H1 (cell line): ENCODE measurements around the gene RARRES2. TPM values are rescaled to one million over a fixed set of nuclear protein-coding genes. Genes with fewer than 3 reads are reported as not detected.
"Not testable (repeated sequence)": the region's sequence is repeated elsewhere in the genome, so short reads cannot be mapped to it uniquely, and the experiment has no call there.

Source experiments
- CTCF ChIA-PET: fragments of 300-600 bp; sonication (Branson Sonifier 250); formaldehyde crosslinking; loops from one replicate; lab custom pipeline; 2021; ENCODE audit not compliant: partially characterized antibody; lab: Charles Lee
- POLR2A ChIA-PET: fragments of 300-600 bp; sonication (Branson Sonifier 250); formaldehyde crosslinking; loops from one replicate; lab custom pipeline; 2021; ENCODE audit warnings: inconsistent platforms; ENCODE audit not compliant: partially characterized antibody; lab: Charles Lee
- DNase-seq, 2 experiments: peaks; one replicate each; pipeline versions ENCODE4 v3.0.0 to v3.0.0-alpha.2; 2010 to 2022; ENCODE audit warnings: low spot score in 2 of 2, low read depth in 1 of 2, mixed read lengths in 1 of 2
- FAIRE-seq: peaks from 2 replicates; lab custom pipeline; 2011; peaks lifted over from hg19 to GRCh38; lab: Jason Lieb, UNC
- H2AFZ ChIP-seq: 2 replicates; pipeline ENCODE4 v1.8.1; 2012; ENCODE audit warnings: low read length, inconsistent platforms
- H2AK5ac ChIP-seq: 2 replicates; pipeline ENCODE4 v1.6.1; 2013; ENCODE audit warnings: low read depth, low read length
- H2BK120ac ChIP-seq: replicated peaks from 2 replicates; pipeline ENCODE3; 2013; ENCODE audit warnings: low read depth, low read length, inconsistent platforms
- H2BK12ac ChIP-seq: 2 replicates; pipeline ENCODE4 v1.6.1; 2013; ENCODE audit warnings: low read depth, low read length
- H2BK15ac ChIP-seq: 2 replicates; pipeline ENCODE4 v1.6.1; 2013; ENCODE audit warnings: low read length
- H2BK20ac ChIP-seq: 2 replicates; pipeline ENCODE4 v1.6.1; 2013; ENCODE audit warnings: low read length
- H2BK5ac ChIP-seq: 2 replicates; pipeline ENCODE4 v1.6.1; 2013; ENCODE audit warnings: low read depth, low read length
- H3K14ac ChIP-seq: 2 replicates; pipeline ENCODE4 v1.6.1; 2013; ENCODE audit warnings: inconsistent platforms; ENCODE audit not compliant: insufficient read length
- H3K18ac ChIP-seq: 2 replicates; pipeline ENCODE4 v1.6.1; 2013; ENCODE audit warnings: low read length; ENCODE audit errors: extremely low read depth
- H3K23ac ChIP-seq: 2 replicates; pipeline ENCODE4 v1.6.1; 2013; ENCODE audit warnings: inconsistent platforms; ENCODE audit not compliant: insufficient read length
- H3K23me2 ChIP-seq: 2 replicates; pipeline ENCODE4 v1.6.1; 2013; ENCODE audit warnings: low read depth, low read length
- H3K27ac ChIP-seq: 2 replicates; pipeline ENCODE4 v1.6.1; 2011; ENCODE audit warnings: low read depth, low read length, inconsistent platforms
- H3K27me3 ChIP-seq, 4 experiments: replicated peaks in 1 of 4; 1 replicate in 1 of 4; 2 replicates in 3 of 4; pipeline versions ENCODE4 v1.6.1 to v1.8.1; 2011 to 2013; ENCODE audit warnings: low read length in 3 of 4, mild to moderate bottlenecking in 3 of 4, inconsistent platforms in 2 of 4, mixed read lengths in 2 of 4, moderate library complexity in 1 of 4; ENCODE audit not compliant: control insufficient read depth in 3 of 4, insufficient read depth in 3 of 4; ENCODE audit errors: extremely low read depth in 1 of 4
- H3K36me3 ChIP-seq, 4 experiments: 2 replicates each; pipeline versions ENCODE4 v1.6.1 to v1.8.1; 2011 to 2013; ENCODE audit warnings: mild to moderate bottlenecking in 4 of 4, low read length in 3 of 4, moderate library complexity in 2 of 4, control low read depth in 1 of 4, inconsistent platforms in 1 of 4; ENCODE audit not compliant: insufficient read depth in 4 of 4, control insufficient read depth in 2 of 4
- H3K4ac ChIP-seq: replicated peaks from 2 replicates; pipeline ENCODE3; 2013; ENCODE audit warnings: low read length, low read depth, mixed read lengths, inconsistent platforms; ENCODE audit not compliant: insufficient read length
- H3K4me1 ChIP-seq, 4 experiments: replicated peaks in 1 of 4; 1 replicate in 1 of 4; 2 replicates in 3 of 4; pipeline versions ENCODE4 v1.6.1 to v1.8.1; 2011 to 2013; ENCODE audit warnings: low read length in 3 of 4, inconsistent platforms in 2 of 4, mixed read lengths in 1 of 4; ENCODE audit not compliant: insufficient read depth in 4 of 4, control insufficient read depth in 3 of 4
- H3K4me2 ChIP-seq, 2 experiments: 2 replicates each; pipeline versions ENCODE4 v1.6.1 to v1.8.1; 2011 to 2013; ENCODE audit warnings: low read depth in 2 of 2, low read length in 2 of 2, control low read depth in 1 of 2, inconsistent platforms in 1 of 2, mild to moderate bottlenecking in 1 of 2; ENCODE audit not compliant: insufficient read depth in 1 of 2
- H3K4me3 ChIP-seq, 4 experiments: fragments of 200-600, 300-600 bp in 1 of 4; sonication (generic), shearing (Covaris generic), sonication (Bioruptor Twin) in 1 of 4; 2 replicates each; pipeline versions ENCODE4 v1.5.1 to v1.8.1; 2011 to 2016; ENCODE audit warnings: low read length in 4 of 4, low read depth in 3 of 4, control low read depth in 2 of 4, inconsistent platforms in 2 of 4, mild to moderate bottlenecking in 2 of 4, mixed read lengths in 1 of 4, moderate library complexity in 1 of 4; ENCODE audit not compliant: insufficient read depth in 2 of 4; ENCODE audit errors: extremely low read depth in 1 of 4
- H3K56ac ChIP-seq: replicated peaks from 2 replicates; pipeline ENCODE3; 2013; ENCODE audit warnings: low read depth, mild to moderate bottlenecking, mixed read lengths, low read length, inconsistent platforms; ENCODE audit not compliant: insufficient read length
- H3K79me1 ChIP-seq: 2 replicates; pipeline ENCODE4 v1.6.1; 2013; ENCODE audit warnings: low read depth, low read length, control low read depth
- H3K79me2 ChIP-seq, 2 experiments: 2 replicates each; pipeline versions ENCODE4 v1.6.1 to v1.8.1; 2012 to 2013; ENCODE audit warnings: low read length in 2 of 2, mild to moderate bottlenecking in 2 of 2, inconsistent platforms in 1 of 2; ENCODE audit not compliant: insufficient read depth in 2 of 2, control insufficient read depth in 1 of 2
- H3K9ac ChIP-seq, 4 experiments: replicated peaks in 1 of 4; 1 replicate in 1 of 4; 2 replicates in 3 of 4; pipeline versions ENCODE4 v1.6.1 to v1.8.1; 2011 to 2013; ENCODE audit warnings: low read depth in 3 of 4, low read length in 3 of 4, control low read depth in 2 of 4, mild to moderate bottlenecking in 2 of 4, moderate library complexity in 2 of 4, inconsistent platforms in 1 of 4; ENCODE audit errors: extremely low read depth in 1 of 4
- H3K9me3 ChIP-seq, 2 experiments: 2 replicates each; pipeline versions ENCODE4 v1.6.1 to v1.8.1; 2012 to 2013; ENCODE audit warnings: mild to moderate bottlenecking in 2 of 2, moderate library complexity in 2 of 2, control low read depth in 1 of 2, inconsistent platforms in 1 of 2, low read depth in 1 of 2, low read length in 1 of 2, mixed read lengths in 1 of 2; ENCODE audit not compliant: insufficient read depth in 2 of 2
- H4K20me1 ChIP-seq, 2 experiments: replicated peaks in 1 of 2; 2 replicates each; pipeline versions ENCODE3 to v1.8.1; 2011 to 2013; ENCODE audit warnings: inconsistent platforms in 2 of 2, low read length in 2 of 2, mild to moderate bottlenecking in 1 of 2; ENCODE audit not compliant: insufficient read depth in 2 of 2, control insufficient read depth in 1 of 2
- H4K5ac ChIP-seq: 2 replicates; pipeline ENCODE4 v1.6.1; 2013; ENCODE audit warnings: low read length, low read depth, mixed read lengths, inconsistent platforms; ENCODE audit not compliant: insufficient read length
- H4K8ac ChIP-seq: 2 replicates; pipeline ENCODE4 v1.8.0; 2013; ENCODE audit warnings: mild to moderate bottlenecking, moderate library complexity, low read length, inconsistent platforms; ENCODE audit not compliant: insufficient read depth; ENCODE audit errors: extremely low read depth
- H4K91ac ChIP-seq: replicated peaks from 2 replicates; pipeline ENCODE3; 2013; ENCODE audit warnings: low read length, mixed read lengths, inconsistent platforms; ENCODE audit not compliant: insufficient read length
- WGBS, 2 experiments: shearing (Covaris generic) in 1 of 2; methylation state at CpG; one replicate each; pipeline versions ENCODE4 v1.1.6 to v1.1.7; 2013 to 2015; ENCODE audit warnings: low lambda C conversion rate in 2 of 2, mixed read lengths in 2 of 2, inconsistent platforms in 1 of 2, low coverage in 1 of 2, missing lambda C conversion rate in 1 of 2; ENCODE audit not compliant: insufficient replicate concordance in 2 of 2, insufficient coverage in 1 of 2, insufficient read length in 1 of 2; ENCODE audit errors: extremely low coverage in 1 of 2, missing lambda C conversion rate in 1 of 2; 5-methylcytosine and 5-hydroxymethylcytosine counted together
- polyA plus RNA-seq, 7 experiments: library from polyadenylated mRNA; depleted of rRNA in 3 of 7; stranded (reverse) in 5 of 7; unstranded in 2 of 7; fragments of >200 nt in 5 of 7; fragments of 200-250 nt in 2 of 7; gene quantifications; 1 replicate in 5 of 7; 2 replicates in 1 of 7; 4 replicates in 1 of 7; pipeline versions ENCODE4 v1.2.1 to v1.2.3, GENCODE V29; 2011 to 2013; ENCODE audit warnings: missing spikeins in 2 of 7, mixed read lengths in 2 of 7
- total RNA-seq: library from RNA; stranded (reverse); fragmentation: NEBNext Ultra II Directional; extraction: Animal tissue kit (Norgen Biotek cat#: 25700); gene quantifications from 2 replicates; pipeline ENCODE4 v1.2.1, GENCODE V29; 2021

Gene RARRES2
- total and polyA plus RNA-seq, 2 of the 8 experiments (the other 6 are each of a cell fraction or from before 2014, with no cell fraction given), result 254 to 441 TPM

DNA sequence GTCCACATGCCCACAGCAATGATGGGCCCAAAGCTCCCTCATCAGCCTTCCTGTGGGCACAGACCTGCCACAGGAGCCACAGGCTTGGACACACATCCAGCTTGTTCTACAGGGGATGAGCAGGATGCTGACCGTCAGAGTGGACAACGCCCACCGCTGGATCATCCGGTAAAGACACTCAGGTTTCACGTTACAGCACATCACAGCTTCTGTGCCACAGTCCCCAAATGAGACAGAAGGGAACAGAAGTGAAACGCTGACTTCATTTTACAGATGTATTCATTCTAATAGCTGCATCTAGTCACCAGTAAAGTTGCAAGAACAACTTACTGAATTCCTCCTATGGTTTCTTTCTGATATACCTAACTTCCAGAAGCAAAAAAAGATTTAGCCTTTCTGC, 51.1 kb downstream of the RARRES2 start:
- not testable (repeated sequence) for H2BK20ac ChIP-seq, DNase-seq, H3K36me3 ChIP-seq, H2AFZ ChIP-seq, H3K4me1 ChIP-seq, H4K20me1 ChIP-seq, H3K23me2 ChIP-seq, H2BK15ac ChIP-seq, H4K91ac ChIP-seq, H4K8ac ChIP-seq, H3K4me3 ChIP-seq, H2BK120ac ChIP-seq, H3K23ac ChIP-seq, H3K9me3 ChIP-seq, H4K5ac ChIP-seq, H3K9ac ChIP-seq, H3K4me2 ChIP-seq, H3K4ac ChIP-seq, H2BK12ac ChIP-seq, H3K27me3 ChIP-seq, H2BK5ac ChIP-seq, H2AK5ac ChIP-seq, H3K79me1 ChIP-seq, H3K27ac ChIP-seq, H3K14ac ChIP-seq, H3K18ac ChIP-seq, FAIRE-seq, H3K79me2 ChIP-seq, H3K56ac ChIP-seq
- POLR2A ChIA-PET, result interaction anchor here (1.3 kb wide), 1 partner anchor 50 kb away, joined by 3 read pairs; no protein-coding TSS in a partner anchor
- CTCF ChIA-PET, result interaction anchor here (1.1 kb wide), 1 partner anchor 127 kb away, joined by 3 read pairs; no protein-coding TSS in a partner anchor
- 71% methylated on average over 6 of the region's 6 CpGs; no CpG with 5 or more reads in 1 of the 2 experiments for WGBS, 2 experiments

DNA sequence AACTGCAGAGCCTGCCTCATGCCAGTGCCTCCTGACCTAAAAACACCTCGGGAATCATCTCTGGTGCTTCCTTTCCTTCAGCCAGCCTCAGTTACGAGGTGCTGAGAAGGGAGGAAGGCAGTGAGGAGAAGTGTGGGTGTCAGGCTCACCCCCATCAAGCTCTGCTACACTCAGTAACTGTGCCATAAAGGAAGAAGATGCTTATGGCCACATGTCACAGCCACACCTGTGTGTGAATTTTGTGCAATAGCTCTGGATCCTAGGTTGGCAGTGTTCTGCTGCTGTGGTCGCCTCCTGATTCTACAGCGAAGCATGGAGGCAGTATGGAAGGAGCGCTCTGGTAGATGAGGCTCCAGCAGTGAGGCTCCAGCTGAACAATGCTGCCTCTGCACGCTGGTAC, 52.6 kb downstream of the RARRES2 start:
- H3K4me2 ChIP-seq, H2BK20ac ChIP-seq, H4K20me1 ChIP-seq, H3K9me3 ChIP-seq, H3K4me3 ChIP-seq, H3K4me1 ChIP-seq, H3K79me1 ChIP-seq, H3K23me2 ChIP-seq, H2BK15ac ChIP-seq, H3K18ac ChIP-seq, H4K5ac ChIP-seq, H4K91ac ChIP-seq, H2BK12ac ChIP-seq, H3K79me2 ChIP-seq, H3K14ac ChIP-seq, H3K56ac ChIP-seq, H2AK5ac ChIP-seq, H3K36me3 ChIP-seq, DNase-seq, POLR2A ChIA-PET, H2BK5ac ChIP-seq, H3K4ac ChIP-seq, H3K23ac ChIP-seq, H2AFZ ChIP-seq, H3K9ac ChIP-seq, H2BK120ac ChIP-seq, H3K27ac ChIP-seq, H4K8ac ChIP-seq, H3K27me3 ChIP-seq, FAIRE-seq: not testable (repeated sequence)
- WGBS, 2 experiments, result 93% methylated on average over 4 of the region's 6 CpGs; no CpG with 5 or more reads in 1 of the 2 experiments
- CTCF ChIA-PET, result interaction anchor here (0.6 kb wide), 1 partner anchor 157 kb away, joined by 5 read pairs; no protein-coding TSS in a partner anchor
